Brain microvascular endothelial cell (primary cell): Measurements from ENCODE around the gene BEGAIN.

Experiments used
- DNase-seq: peaks from one replicate; pipeline ENCODE4 v3.0.0-alpha.2; 2020
- H3K27ac ChIP-seq: fragments of 250-450 bp; sonication (Bioruptor Pico); 2 replicates; pipeline ENCODE4 v1.5.1; 2020; ENCODE audit warnings: mild to moderate bottlenecking, moderate library complexity
- H3K27me3 ChIP-seq: fragments of 250-450 bp; sonication (Bioruptor Pico); replicated peaks from 2 replicates; pipeline ENCODE4 v1.5.1; 2020; ENCODE audit warnings: mild to moderate bottlenecking
- H3K36me3 ChIP-seq: fragments of 250-450 bp; sonication (Bioruptor Pico); replicated peaks from 2 replicates; pipeline ENCODE4 v1.5.1; 2020; ENCODE audit warnings: mild to moderate bottlenecking
- H3K4me3 ChIP-seq: 2 replicates; pipeline ENCODE4 v1.5.1; 2011; ENCODE audit warnings: low read depth, mild to moderate bottlenecking, control low read depth, low read length, moderate library complexity
- CTCF ChIP-seq: IDR thresholded peaks from 2 replicates; pipeline ENCODE4 v1.5.1; 2011; ENCODE audit warnings: low read depth, mild to moderate bottlenecking, moderate library complexity, low read length, control low read depth, inconsistent platforms; ENCODE audit errors: missing control alignments
- in situ Hi-C: cut with HindIII; loops from 2 replicates; pipeline ENCODE4 v1.10.0; 2017; ENCODE audit warnings: low sequenced_read_pairs, low pct_ligation_motif_present

The BEGAIN gene

GRCh38 chr14:100583245-100583644 is 4.0 kb downstream of the BEGAIN start:
- no peak for TF ChIP-seq CTCF
- Histone ChIP-seq H3K27me3 (peaks cover 14% of the 10 kb centered on the region), H3K27ac (no peak overlapping the region), H3K4me3 (no peak overlapping the region), H3K36me3 (no peaks in the 10 kb centered on the region)
- in situ Hi-C loops, result no loop called here
- DNase-seq, result no peak

GRCh38 chr14:100582496-100583165 is 4.6 kb downstream of the BEGAIN start:
- Histone ChIP-seq H3K27ac (no peak overlapping the region), H3K27me3 (peaks cover 10% of the 10 kb centered on the region), H3K4me3 (no peak overlapping the region), H3K36me3 (no peaks in the 10 kb centered on the region)
- in situ Hi-C loops, result no loop called here
- DNase-seq, result no peak
- TF ChIP-seq CTCF, result no peak

- DNase-seq, result no peak
- in situ Hi-C loops, result no loop called here
These were observed 5.7 kb downstream of the BEGAIN start for GRCh38 chr14:100581228-100582145.

GRCh38 chr14:100580316-100581227 is 6.6 kb downstream of the BEGAIN start:
- Histone ChIP-seq H3K4me3 (no peak overlapping the region), H3K27me3 (no peaks in the 10 kb centered on the region), H3K27ac (no peak overlapping the region), H3K36me3 (no peaks in the 10 kb centered on the region)
- no peak for TF ChIP-seq CTCF
- DNase-seq, result no peak
- in situ Hi-C loops, result no loop called here

More at GRCh38 chr14:100581228-100582145, 5.7 kb downstream of the BEGAIN start:
- H3K27me3 ChIP-seq, result peaks cover 6% of the 10 kb centered on the region
- H3K4me3 ChIP-seq, result no peak overlapping the region
- no peaks in the 10 kb centered on the region for H3K36me3 ChIP-seq
- TF ChIP-seq CTCF, result no peak
- no peak overlapping the region for H3K27ac ChIP-seq

- in situ Hi-C loops, result no loop called here
- no peak for DNase-seq
- no peaks in the 10 kb centered on the region for H3K36me3 ChIP-seq
- peaks cover 11% of the 10 kb centered on the region for H3K27me3 ChIP-seq
- no peak for TF ChIP-seq CTCF
- no peak overlapping the region for H3K27ac ChIP-seq
- no peak overlapping the region for H3K4me3 ChIP-seq
These were observed 8.7 kb downstream of the BEGAIN start for GRCh38 chr14:100578552-100578951.
